ENCODE measurements around the gene CASTOR2. TPM values are rescaled to one million over a fixed set of nuclear protein-coding genes. Genes with fewer than 3 reads are reported as not detected.
"Not testable (repeated sequence)": the region's sequence is repeated elsewhere in the genome, so short reads cannot be mapped to it uniquely, and the experiment has no call there.

Gene CASTOR2
- total RNA-seq = 100 to 1,000 TPM; 145 to 334 (median 243) TPM

DNA sequence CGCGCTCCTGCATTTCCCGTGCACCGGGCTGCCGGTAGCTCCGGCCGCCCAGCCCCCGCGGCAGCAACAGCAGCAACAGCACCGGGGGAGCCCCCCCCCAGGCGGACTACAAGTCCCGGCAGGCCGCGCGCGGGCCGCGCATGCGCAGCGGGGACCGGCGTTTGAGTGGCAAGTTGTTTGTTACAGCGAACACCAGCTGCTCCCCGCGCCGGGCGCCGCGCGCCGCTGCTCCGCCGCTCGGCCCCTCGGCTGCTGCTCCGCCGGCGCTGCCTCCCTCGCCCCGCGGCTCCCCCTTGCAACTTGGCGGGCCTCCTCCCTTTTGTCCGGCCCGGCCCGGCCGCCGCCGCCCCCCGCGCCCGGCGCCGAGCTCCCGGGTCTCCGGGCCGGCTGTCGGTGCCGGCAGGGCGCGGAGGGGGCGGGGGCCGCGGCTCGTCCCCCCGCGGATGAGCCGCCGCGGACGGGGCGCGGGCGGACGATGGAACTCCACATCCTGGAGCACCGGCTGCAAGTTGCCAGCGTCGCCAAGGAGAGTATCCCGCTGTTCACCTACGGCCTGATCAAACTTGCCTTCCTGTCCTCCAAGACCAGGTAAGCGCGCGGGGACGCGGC lies at the start of gene CASTOR2:
CASTOR2 (plus strand) TSS at position 195 of the 609 bp plus-strand sequence; CDS start at position 476, 281 bp downstream.
- intact Hi-C loops (cut with DNase I; ENCODE audit: low total_unique reads); H3K9me3 ChIP-seq; H3K4me1 ChIP-seq; H3K36me3 ChIP-seq; in situ Hi-C loops (cut with MboI; ENCODE audit: low sequenced_read_pairs in 4 of 4); H3K27me3 ChIP-seq: not testable (repeated sequence)
- peak within 1 kb of the TSS in 3 of 4 donors; percentile 58 to 68 (median 68) for H3K27ac ChIP-seq
- H3K4me3 ChIP-seq = peak within 1 kb of the TSS in 3 of 4 donors; percentile 30 to 47 (median 40)
- DNase-seq (peak; percentile 55 to 89), ATAC-seq (peak; percentile 87 to 95)

DNA sequence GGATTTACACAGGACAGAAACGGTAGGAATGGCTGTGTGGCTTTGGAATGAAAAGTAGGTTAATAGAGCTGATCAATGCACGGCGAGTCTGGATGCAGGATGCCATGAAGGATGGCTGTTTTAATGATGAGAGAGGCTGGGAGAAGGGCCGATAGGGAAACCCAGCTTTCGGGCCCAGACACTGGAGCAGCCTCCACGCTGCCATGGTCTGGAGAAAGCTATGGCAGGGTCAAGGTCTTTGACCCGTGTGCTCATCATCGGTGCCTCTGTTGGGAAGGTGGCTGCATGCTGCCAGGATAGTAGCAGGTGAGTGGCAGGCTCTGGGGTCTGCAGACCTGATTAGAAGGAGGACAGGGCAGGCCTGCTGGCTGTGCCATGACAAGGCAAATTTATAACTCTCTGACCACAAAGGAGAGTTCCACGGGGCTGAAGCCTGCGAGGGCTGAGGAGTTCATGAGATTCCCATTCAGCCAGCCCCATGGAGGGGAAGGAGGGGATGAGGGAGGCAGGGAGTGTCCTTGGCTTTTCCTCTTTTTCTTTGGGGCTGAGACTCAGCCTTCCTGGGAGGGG lies 42.1 kb upstream of the CASTOR2 start:
- intact Hi-C loops (cut with DNase I; ENCODE audit: low total_unique reads); in situ Hi-C loops (cut with MboI; ENCODE audit: low sequenced_read_pairs in 4 of 4): not testable (repeated sequence)

DNA sequence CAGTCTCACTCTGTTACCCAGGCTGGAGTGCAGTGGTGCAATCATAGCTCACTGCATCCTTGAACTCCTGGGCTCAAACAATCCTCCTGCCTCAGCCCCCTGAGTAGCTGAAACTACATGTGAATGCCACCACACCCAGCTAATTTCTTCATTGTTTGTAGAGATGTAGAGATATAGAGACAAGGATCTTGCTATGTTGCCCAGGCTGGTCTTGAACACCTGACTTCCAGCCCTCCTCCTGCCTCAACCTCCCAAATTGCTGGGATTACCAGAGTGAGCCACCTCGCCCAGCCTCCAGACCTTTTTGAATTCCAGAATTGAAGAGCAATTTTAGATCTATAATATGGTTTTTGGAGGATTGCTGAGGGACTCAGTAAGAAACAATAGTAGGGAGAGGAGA lies 40.9 kb upstream of the CASTOR2 start:
- H3K36me3 ChIP-seq; intact Hi-C loops (cut with DNase I; ENCODE audit: low total_unique reads); ATAC-seq; H3K27ac ChIP-seq; H3K27me3 ChIP-seq; DNase-seq; H3K4me3 ChIP-seq; in situ Hi-C loops (cut with MboI; ENCODE audit: low sequenced_read_pairs in 4 of 4); H3K9me3 ChIP-seq; H3K4me1 ChIP-seq: not testable (repeated sequence)

More for the DNA sequence above, 42.1 kb upstream of the CASTOR2 start:
- ATAC-seq, H3K9me3 ChIP-seq, DNase-seq, H3K27ac ChIP-seq, H3K27me3 ChIP-seq, H3K4me1 ChIP-seq, H3K4me3 ChIP-seq, H3K36me3 ChIP-seq: not testable (repeated sequence)

DNA sequence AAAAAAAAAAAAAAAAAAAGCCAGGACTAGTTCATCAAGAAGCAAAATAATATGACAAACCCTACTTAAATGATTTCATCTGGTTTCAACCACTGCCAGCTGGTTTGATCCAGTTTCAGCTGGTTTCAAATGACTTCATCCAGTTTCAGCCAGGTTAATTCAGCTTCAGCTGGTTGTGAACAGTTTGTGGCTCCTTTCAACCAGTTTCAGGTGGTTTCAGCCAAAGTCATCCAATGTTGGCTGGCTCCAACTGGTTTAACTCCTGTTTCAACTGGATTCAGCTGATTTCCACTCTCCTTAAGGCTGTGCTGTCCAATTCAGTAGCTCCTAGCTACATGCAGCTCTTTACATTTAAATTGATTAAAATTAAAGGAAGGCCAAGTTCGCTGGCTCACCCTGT lies 37.5 kb upstream of the CASTOR2 start:
- intact Hi-C loops (cut with DNase I; ENCODE audit: low total_unique reads); H3K4me3 ChIP-seq; H3K27ac ChIP-seq; H3K4me1 ChIP-seq; H3K27me3 ChIP-seq; in situ Hi-C loops (cut with MboI; ENCODE audit: low sequenced_read_pairs in 4 of 4); H3K9me3 ChIP-seq; ATAC-seq; H3K36me3 ChIP-seq; DNase-seq: not testable (repeated sequence)

DNA sequence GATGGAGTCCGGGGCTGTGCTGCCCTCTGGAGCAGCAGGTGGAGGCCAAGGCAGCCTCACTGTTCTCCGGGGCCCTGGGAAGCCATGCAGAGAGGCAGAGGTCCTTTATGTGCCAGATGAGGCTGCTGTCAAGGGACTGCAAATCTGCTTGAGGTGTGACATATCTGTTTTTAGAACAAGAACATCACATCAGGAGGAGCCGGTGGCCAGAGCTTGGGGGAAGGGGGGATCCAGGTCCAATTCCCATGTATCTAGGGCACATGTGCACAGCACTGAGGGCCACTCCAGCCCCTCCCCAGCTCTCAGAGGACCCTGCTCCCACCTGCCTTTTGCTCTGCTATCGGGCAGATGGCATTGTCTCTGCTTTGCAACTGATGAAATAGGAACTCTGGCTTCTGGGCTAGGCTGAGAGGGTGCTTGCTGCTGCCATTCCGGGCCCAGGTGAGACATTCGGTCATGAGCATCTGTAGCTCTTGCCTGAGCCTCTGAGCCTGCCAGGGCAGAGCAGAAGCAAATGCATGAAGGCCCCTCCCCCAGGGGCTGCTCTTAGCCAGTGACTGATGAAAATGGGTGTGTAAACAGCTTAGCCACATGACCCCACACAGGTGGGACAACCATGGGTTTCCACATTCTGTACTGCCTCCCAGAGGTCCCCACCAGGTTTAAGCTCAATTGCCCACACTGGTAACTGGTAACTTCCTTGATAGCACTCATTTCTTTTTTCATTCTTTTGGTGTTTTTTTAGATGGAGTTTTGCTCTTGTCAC lies 32.8 kb upstream of the CASTOR2 start:
- H3K4me1 ChIP-seq; H3K9me3 ChIP-seq; H3K27me3 ChIP-seq; H3K36me3 ChIP-seq; in situ Hi-C loops (cut with MboI; ENCODE audit: low sequenced_read_pairs in 4 of 4); H3K4me3 ChIP-seq; intact Hi-C loops (cut with DNase I; ENCODE audit: low total_unique reads); DNase-seq; H3K27ac ChIP-seq: not testable (repeated sequence)
- peak; percentile 56 to 82 for ATAC-seq

DNA sequence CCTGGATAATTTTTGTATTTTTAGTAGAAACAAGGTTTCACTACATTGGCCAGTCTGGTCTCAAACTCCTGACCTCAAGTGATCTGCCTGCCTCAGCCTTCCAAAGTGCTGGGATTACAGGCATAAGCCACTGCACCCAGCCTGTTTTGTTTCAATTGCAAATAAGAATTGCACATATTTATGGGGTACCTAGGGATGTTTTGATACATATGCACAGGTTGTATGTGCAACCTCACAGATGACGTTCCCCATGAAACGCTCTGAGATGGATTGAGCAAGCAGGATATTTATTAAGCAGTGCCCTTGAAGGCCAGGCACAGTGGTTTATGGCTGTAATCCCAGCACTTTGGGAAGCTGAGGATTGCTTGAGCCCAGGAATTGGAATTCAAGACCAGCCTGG lies 25.1 kb upstream of the CASTOR2 start:
- intact Hi-C loops (cut with DNase I; ENCODE audit: low total_unique reads); H3K27me3 ChIP-seq; H3K9me3 ChIP-seq; H3K4me1 ChIP-seq; H3K27ac ChIP-seq; ATAC-seq; H3K4me3 ChIP-seq; DNase-seq; in situ Hi-C loops (cut with MboI; ENCODE audit: low sequenced_read_pairs in 4 of 4); H3K36me3 ChIP-seq: not testable (repeated sequence)

DNA sequence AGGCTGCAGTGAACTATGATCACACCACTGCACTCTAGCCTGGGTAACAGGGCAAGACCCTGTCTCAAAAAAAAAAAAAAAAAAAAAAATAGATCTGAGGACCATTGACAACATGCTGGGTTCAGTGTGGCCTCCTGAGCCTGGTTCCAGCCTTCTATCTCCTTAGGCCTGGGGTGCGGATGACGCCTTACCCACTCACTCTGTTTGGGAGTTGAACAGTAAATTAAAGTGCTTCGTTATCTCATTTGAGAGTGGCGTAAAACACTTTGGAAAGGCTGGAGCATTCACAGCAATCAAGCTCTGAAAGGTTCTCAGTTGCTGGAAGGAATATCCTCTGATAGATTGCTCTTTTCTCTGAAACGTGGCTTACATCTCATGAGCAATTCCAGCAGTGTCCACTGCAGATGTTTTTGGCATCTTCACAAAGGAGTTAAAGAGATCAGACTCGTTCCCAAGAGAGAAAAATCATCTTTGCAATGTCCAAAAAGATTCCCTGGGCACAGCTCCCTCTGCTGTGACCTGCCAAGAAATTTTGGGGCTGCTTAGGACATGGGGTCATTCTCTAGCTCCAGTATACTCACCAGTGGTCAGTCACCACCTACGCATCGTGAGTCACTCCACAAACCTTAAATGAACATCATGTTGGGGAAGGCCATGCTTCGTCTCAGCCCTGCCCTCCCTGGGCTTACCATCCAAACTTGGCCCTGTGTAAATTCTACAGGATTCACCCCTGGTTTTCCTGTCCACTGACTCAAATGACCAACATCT lies 23.0 kb upstream of the CASTOR2 start:
- in situ Hi-C loops (cut with MboI; ENCODE audit: low sequenced_read_pairs in 4 of 4); H3K27me3 ChIP-seq; DNase-seq; ATAC-seq; H3K36me3 ChIP-seq; intact Hi-C loops (cut with DNase I; ENCODE audit: low total_unique reads); H3K4me3 ChIP-seq; H3K27ac ChIP-seq; H3K9me3 ChIP-seq; H3K4me1 ChIP-seq: not testable (repeated sequence)

DNA sequence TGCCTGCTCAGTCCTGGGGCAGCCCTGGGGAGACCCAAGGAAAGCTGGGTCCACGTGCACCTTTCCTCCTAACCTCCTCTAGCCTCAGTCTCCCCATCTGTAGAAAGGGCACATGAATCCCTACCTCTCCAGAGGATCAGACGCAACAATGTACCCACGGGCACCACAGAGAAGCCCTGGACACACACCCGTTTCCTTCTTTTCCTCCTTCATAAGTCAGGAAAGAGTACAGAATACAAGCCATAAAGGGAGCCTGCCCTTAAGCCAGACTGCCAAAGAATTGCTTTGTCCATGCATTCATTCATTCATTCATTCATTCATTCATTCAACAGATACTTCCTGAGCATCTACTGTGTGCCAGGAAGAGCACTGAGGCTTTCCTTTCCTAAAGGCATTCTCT lies 20.6 kb upstream of the CASTOR2 start:
- in situ Hi-C loops (cut with MboI; ENCODE audit: low sequenced_read_pairs in 4 of 4); H3K27me3 ChIP-seq; DNase-seq; H3K36me3 ChIP-seq; intact Hi-C loops (cut with DNase I; ENCODE audit: low total_unique reads); H3K9me3 ChIP-seq; H3K27ac ChIP-seq; H3K4me1 ChIP-seq; ATAC-seq; H3K4me3 ChIP-seq: not testable (repeated sequence)

DNA sequence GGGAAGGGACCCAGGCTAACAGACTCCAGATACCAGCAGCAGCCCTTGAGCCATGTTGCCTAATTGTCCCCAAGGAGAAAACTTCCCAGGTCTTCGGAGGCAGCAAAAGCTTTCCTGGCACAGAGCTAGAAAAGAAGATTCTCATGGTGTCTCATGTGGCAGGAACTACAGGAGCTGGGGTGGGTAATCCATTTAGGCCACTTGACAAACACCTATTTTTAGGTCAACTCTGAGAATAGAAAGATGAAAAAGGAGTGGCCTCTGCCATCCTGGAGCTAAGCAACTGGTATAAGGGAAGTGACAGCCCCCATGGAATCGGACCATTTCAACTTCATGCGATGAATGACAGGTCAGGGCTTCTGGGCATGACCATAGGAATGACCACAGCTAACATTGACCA lies 16.8 kb upstream of the CASTOR2 start:
- H3K27ac ChIP-seq = peak overlapping the region in 1 of 4 donors; percentile 77
- in situ Hi-C loops (cut with MboI; ENCODE audit: low sequenced_read_pairs in 4 of 4); H3K4me3 ChIP-seq; H3K4me1 ChIP-seq; H3K36me3 ChIP-seq; intact Hi-C loops (cut with DNase I; ENCODE audit: low total_unique reads); H3K27me3 ChIP-seq; DNase-seq; H3K9me3 ChIP-seq: not testable (repeated sequence)
- peak; percentile 83 to 91 for ATAC-seq

DNA sequence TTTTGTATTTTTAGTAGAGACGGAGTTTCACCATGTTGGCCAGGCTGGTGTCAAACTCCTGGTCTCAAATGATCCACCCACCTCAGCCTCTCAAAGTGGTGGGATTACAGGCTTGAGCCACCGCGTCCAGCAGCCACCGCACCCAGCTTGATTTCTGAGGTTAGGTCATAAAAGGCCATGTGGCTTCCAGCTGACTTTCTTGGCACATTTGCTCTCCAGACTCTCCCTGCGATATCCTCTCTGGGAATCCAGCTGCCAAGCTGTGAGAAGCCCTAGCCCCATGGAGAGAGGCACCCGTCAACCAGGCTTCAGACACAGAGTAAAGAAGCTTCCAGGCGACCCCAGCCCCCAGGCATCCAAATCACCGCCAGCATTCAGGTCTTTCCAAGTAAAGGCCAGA lies 10.7 kb upstream of the CASTOR2 start:
- H3K27ac ChIP-seq; ATAC-seq; in situ Hi-C loops (cut with MboI; ENCODE audit: low sequenced_read_pairs in 4 of 4); H3K9me3 ChIP-seq; H3K36me3 ChIP-seq; DNase-seq; H3K27me3 ChIP-seq; intact Hi-C loops (cut with DNase I; ENCODE audit: low total_unique reads); H3K4me1 ChIP-seq; H3K4me3 ChIP-seq: not testable (repeated sequence)

DNA sequence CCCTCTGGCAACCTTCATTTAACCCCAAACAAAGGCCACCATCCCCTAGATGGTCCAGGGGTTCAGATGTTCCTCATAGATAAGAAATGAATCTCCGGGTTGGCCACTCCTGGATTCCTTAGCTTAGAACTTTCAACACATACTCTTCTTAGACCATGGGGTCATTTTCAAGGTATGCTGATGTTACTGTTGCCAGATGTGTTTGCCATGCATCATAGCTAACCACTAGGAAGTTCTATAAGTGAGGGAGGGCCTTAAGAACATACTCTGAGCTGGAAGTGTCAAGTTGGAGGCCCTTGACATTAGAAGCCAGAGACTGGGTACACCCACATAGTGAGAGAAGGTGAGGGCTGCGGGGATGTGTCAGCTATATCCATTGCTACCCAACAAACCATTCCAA lies 6.2 kb upstream of the CASTOR2 start:
- H3K27me3 ChIP-seq; H3K27ac ChIP-seq; DNase-seq; H3K4me1 ChIP-seq; H3K9me3 ChIP-seq; in situ Hi-C loops (cut with MboI; ENCODE audit: low sequenced_read_pairs in 4 of 4); intact Hi-C loops (cut with DNase I; ENCODE audit: low total_unique reads); H3K36me3 ChIP-seq; ATAC-seq; H3K4me3 ChIP-seq: not testable (repeated sequence)

All from gastrocnemius medialis (tissue), 4 donors.